Endothelial cell of umbilical vein (primary cell): ENCODE results near the gene MCFD2. TPM values are rescaled to one million over a fixed set of nuclear protein-coding genes. Genes with fewer than 3 reads are reported as not detected.

Experiments
- BruUV-seq: library from RNA; stranded (reverse); fragments of 400-500 nt; replicated peaks from 2 replicates; lab custom pipeline; 2021; lab: Mats Ljungman, UMichigan
- CTCF ChIA-PET: fragments of 300-600, 350-600 bp; sonication (Branson Sonifier 250); formaldehyde crosslinking; loops from one replicate; lab custom pipeline; 2021; ENCODE audit warnings: antibody characterized with exemption, inconsistent platforms; lab: Charles Lee
- POLR2A ChIA-PET: fragments of 300-600, 350-600 bp; sonication (Branson Sonifier 250); formaldehyde crosslinking; loops from one replicate; lab custom pipeline; 2021; ENCODE audit warnings: antibody characterized with exemption, inconsistent platforms; lab: Charles Lee
- DNase-seq: peaks from one replicate; pipeline ENCODE4 v3.0.0-alpha.2; 2011; ENCODE audit warnings: low read depth, low spot score
- FAIRE-seq: peaks from 2 replicates; lab custom pipeline; 2011; peaks lifted over from hg19 to GRCh38; lab: Jason Lieb, UNC
- H2AFZ ChIP-seq: 2 replicates; pipeline ENCODE4 v1.6.0; 2012; ENCODE audit warnings: low read depth, low read length, control low read depth, inconsistent platforms
- H3K27ac ChIP-seq: 2 replicates; pipeline ENCODE4 v1.5.1; 2011; ENCODE audit warnings: low read depth, mild to moderate bottlenecking, control low read depth, low read length, moderate library complexity; ENCODE audit not compliant: insufficient read depth
- H3K27me3 ChIP-seq, 2 experiments: 2 replicates each; pipeline versions ENCODE4 v1.6.0 to v1.6.1; 2011; ENCODE audit warnings: low read length in 2 of 2, mixed read lengths in 1 of 2; ENCODE audit not compliant: control insufficient read depth in 2 of 2, insufficient read depth in 2 of 2
- H3K36me3 ChIP-seq, 2 experiments: 2 replicates in 1 of 2; 3 replicates in 1 of 2; pipeline ENCODE4 v1.5.1; 2011; ENCODE audit warnings: low read length in 2 of 2, mild to moderate bottlenecking in 1 of 2, moderate library complexity in 1 of 2; ENCODE audit not compliant: control insufficient read depth in 2 of 2, insufficient read depth in 2 of 2; ENCODE audit errors: extremely low read depth in 1 of 2
- H3K4me1 ChIP-seq: 3 replicates; pipeline ENCODE4 v1.5.1; 2011; ENCODE audit warnings: mild to moderate bottlenecking, low read length; ENCODE audit not compliant: control insufficient read depth, insufficient read depth; ENCODE audit errors: extremely low read depth
- H3K4me2 ChIP-seq: 2 replicates; pipeline ENCODE4 v1.6.1; 2011; ENCODE audit warnings: low read length, control low read depth, mixed read lengths; ENCODE audit not compliant: insufficient read depth
- H3K4me3 ChIP-seq, 3 experiments: fragments of 200-600 bp in 1 of 3; sonication (generic), shearing (Covaris generic) in 1 of 3; replicated peaks in 1 of 3; 2 replicates each; pipeline ENCODE4 v1.5.1; 2011 to 2016; ENCODE audit warnings: control low read depth in 3 of 3, low read length in 3 of 3, mild to moderate bottlenecking in 2 of 3, inconsistent platforms in 1 of 3, low read depth in 1 of 3, moderate library complexity in 1 of 3; ENCODE audit not compliant: insufficient read depth in 1 of 3
- H3K79me2 ChIP-seq: 2 replicates; pipeline ENCODE4 v1.6.0; 2012; ENCODE audit warnings: low read length, inconsistent platforms; ENCODE audit not compliant: control insufficient read depth, insufficient read depth
- H3K9ac ChIP-seq: replicated peaks from 2 replicates; pipeline ENCODE3; 2011; ENCODE audit warnings: low read length, control low read depth; ENCODE audit not compliant: insufficient read depth; ENCODE audit errors: extremely low read depth
- H3K9me1 ChIP-seq: replicated peaks from 3 replicates; pipeline ENCODE4 v1.6.0; 2011; ENCODE audit warnings: mild to moderate bottlenecking, low read length; ENCODE audit not compliant: control insufficient read depth, insufficient read depth; ENCODE audit errors: extremely low read depth
- H3K9me3 ChIP-seq: replicated peaks from 2 replicates; pipeline ENCODE4 v1.5.1; 2012; ENCODE audit warnings: low read length, inconsistent platforms; ENCODE audit not compliant: control insufficient read depth, insufficient read depth
- H4K20me1 ChIP-seq: replicated peaks from 2 replicates; pipeline ENCODE3; 2011; ENCODE audit warnings: mild to moderate bottlenecking, low read length; ENCODE audit not compliant: control insufficient read depth, insufficient read depth; ENCODE audit errors: extremely low read depth
- EZH2 ChIP-seq: IDR thresholded peaks from 2 replicates; pipeline ENCODE4 v1.6.1; 2012; ENCODE audit warnings: borderline replicate concordance, low read depth, mild to moderate bottlenecking, moderate library complexity, low read length, inconsistent platforms; ENCODE audit not compliant: severe bottlenecking
- FOS ChIP-seq: IDR thresholded peaks from 2 replicates; pipeline ENCODE4 v1.6.1; 2011; ENCODE audit warnings: mild to moderate bottlenecking, low read length, moderate library complexity, borderline replicate concordance; ENCODE audit not compliant: insufficient read depth
- GATA2 ChIP-seq: IDR thresholded peaks from 2 replicates; pipeline ENCODE4 v1.7.0; 2011; ENCODE audit warnings: low read depth, mild to moderate bottlenecking, moderate library complexity, mixed read lengths, low read length; ENCODE audit not compliant: insufficient read length, insufficient read depth
- JUN ChIP-seq: IDR thresholded peaks from 2 replicates; pipeline ENCODE4 v1.6.1; 2011; ENCODE audit warnings: borderline replicate concordance, low read depth; ENCODE audit not compliant: insufficient read length, insufficient read depth
- MYC ChIP-seq: IDR thresholded peaks from one replicate; pipeline ENCODE4 v1.6.1; 2011; ENCODE audit warnings: mild to moderate bottlenecking, low read depth, low read length
- POLR2A ChIP-seq: IDR thresholded peaks from 2 replicates; pipeline ENCODE4 v1.6.1; 2012; ENCODE audit warnings: low read depth, mild to moderate bottlenecking, control low read depth, low read length
- POLR2AphosphoS5 ChIP-seq: IDR thresholded peaks from 2 replicates; pipeline ENCODE4 v1.6.1; 2012; ENCODE audit warnings: low read depth, mild to moderate bottlenecking, control low read depth, low read length, moderate library complexity; ENCODE audit not compliant: insufficient read depth
- dilution Hi-C: fragments of 300-500 bp; cut with MboI; formaldehyde crosslinking; loops from one replicate; pipeline ENCODE4 v1.15.0; 2019; ENCODE audit warnings: low sequenced_read_pairs; ENCODE audit not compliant: extremely low pct_ligation_motif_present
- intact Hi-C: fragments of 100-400 bp; cut with micrococcal nuclease; formaldehyde crosslinking; loops from one replicate; pipeline ENCODE4 v1.10.0; 2022
- polyA plus RNA-seq, 4 experiments: library from polyadenylated mRNA; depleted of rRNA in 3 of 4; stranded (reverse) in 3 of 4; unstranded in 1 of 4; fragments of >200 nt; gene quantifications; 2 replicates each; pipeline versions ENCODE4 v1.2.1 to v1.2.3, GENCODE V29; 2011 to 2012; ENCODE audit warnings: missing spikeins in 1 of 4
- total RNA-seq: library from RNA; stranded (reverse); gene quantifications from 2 replicates; pipeline ENCODE4 v1.2.3, GENCODE V29; 2021
- TF ChIP-seq, protein P1 (sequence below): IDR thresholded peaks from 2 replicates; pipeline ENCODE4 v1.6.1; 2011; ENCODE audit not compliant: insufficient read depth, insufficient read length
- TF ChIP-seq, protein P2 (sequence below), 2 donors: IDR thresholded peaks; 1 replicate in 1 of 2; 2 replicates in 1 of 2; pipeline ENCODE4 v1.5.1; 2011; ENCODE audit warnings: low read length in 2 of 2, mild to moderate bottlenecking in 2 of 2, moderate library complexity in 2 of 2, control low read depth in 1 of 2, inconsistent platforms in 1 of 2, low read depth in 1 of 2; ENCODE audit not compliant: insufficient read depth in 1 of 2; ENCODE audit errors: extremely low read depth in 1 of 2

Gene MCFD2
- total and polyA plus RNA-seq, 2 donors (not counting 3 experiments of a cell fraction or from before 2014, with no cell fraction given) = 74.8 to 141 TPM

DNA sequence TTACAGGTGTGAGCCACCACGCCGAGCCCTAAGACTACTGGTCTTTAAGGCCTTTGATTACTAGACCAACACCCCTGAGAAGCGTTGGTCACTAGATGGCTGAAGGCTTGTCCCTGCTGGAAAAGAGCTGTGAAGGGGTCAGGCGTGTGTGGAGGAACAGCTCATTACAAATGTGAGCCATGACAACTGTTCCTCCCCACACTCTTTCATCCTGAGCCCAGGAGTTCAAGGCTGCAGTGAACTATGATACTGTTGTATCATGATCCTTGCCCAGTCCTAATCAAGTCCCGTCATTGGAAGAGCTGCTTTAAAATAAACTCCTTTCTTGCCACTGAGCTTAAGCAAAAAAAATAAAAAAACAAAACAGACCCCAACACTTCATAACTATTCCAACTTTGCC is 19.5 kb upstream of the MCFD2 start:
- dilution Hi-C loops (no loop called here), intact Hi-C loops (no loop called here)
- BruUV-seq = no TSS peak
- Histone ChIP-seq H3K27me3 (no peaks in the 10 kb centered on the region), H3K4me1 (peaks cover 1% of the 10 kb centered on the region), H3K36me3 (no peaks in the 10 kb centered on the region), H3K9ac (no peak overlapping the region), H3K79me2 (no peaks in the 10 kb centered on the region), H3K9me1 (no peaks in the 10 kb centered on the region), H3K4me3 (no peak overlapping the region), H3K9me3 (no peaks in the 10 kb centered on the region), H2AFZ (no peak overlapping the region), H3K4me2 (no peak overlapping the region), H3K27ac (no peak overlapping the region), H4K20me1 (no peaks in the 10 kb centered on the region)
- ChIA-PET CTCF (interaction anchor here (0.8 to 4.3 kb wide), 9 partner anchors 8 to 942 kb away, joined by 3 to 27 read pairs (median 5); no protein-coding TSS in a partner anchor), POLR2A (no interaction called here)
- FAIRE-seq (no peak), DNase-seq (no peak)
- TF ChIP-seq, protein P1, sequence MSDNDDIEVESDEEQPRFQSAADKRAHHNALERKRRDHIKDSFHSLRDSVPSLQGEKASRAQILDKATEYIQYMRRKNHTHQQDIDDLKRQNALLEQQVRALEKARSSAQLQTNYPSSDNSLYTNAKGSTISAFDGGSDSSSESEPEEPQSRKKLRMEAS = no peak
- TF ChIP-seq FOS (no peak), MYC (no peak), POLR2A (no peak), GATA2 (no peak), POLR2AphosphoS5 (no peak), EZH2 (no peak), JUN (no peak)
- TF ChIP-seq, protein P2, sequence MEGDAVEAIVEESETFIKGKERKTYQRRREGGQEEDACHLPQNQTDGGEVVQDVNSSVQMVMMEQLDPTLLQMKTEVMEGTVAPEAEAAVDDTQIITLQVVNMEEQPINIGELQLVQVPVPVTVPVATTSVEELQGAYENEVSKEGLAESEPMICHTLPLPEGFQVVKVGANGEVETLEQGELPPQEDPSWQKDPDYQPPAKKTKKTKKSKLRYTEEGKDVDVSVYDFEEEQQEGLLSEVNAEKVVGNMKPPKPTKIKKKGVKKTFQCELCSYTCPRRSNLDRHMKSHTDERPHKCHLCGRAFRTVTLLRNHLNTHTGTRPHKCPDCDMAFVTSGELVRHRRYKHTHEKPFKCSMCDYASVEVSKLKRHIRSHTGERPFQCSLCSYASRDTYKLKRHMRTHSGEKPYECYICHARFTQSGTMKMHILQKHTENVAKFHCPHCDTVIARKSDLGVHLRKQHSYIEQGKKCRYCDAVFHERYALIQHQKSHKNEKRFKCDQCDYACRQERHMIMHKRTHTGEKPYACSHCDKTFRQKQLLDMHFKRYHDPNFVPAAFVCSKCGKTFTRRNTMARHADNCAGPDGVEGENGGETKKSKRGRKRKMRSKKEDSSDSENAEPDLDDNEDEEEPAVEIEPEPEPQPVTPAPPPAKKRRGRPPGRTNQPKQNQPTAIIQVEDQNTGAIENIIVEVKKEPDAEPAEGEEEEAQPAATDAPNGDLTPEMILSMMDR (IDR thresholded peaks at IDR 0.05; ENCODE audit: extremely low read depth in 1 of 2, insufficient read depth in 1 of 2, low read depth in 1 of 2, low read length in 2 of 2) = no peak
